Hippocampal formation (tissue), 2 donors: ENCODE data around the gene ZMIZ2.
"Not testable (repeated sequence)": the region's sequence is repeated elsewhere in the genome, so short reads cannot be mapped to it uniquely, and the experiment has no call there.

ENCODE experiments used
- DNase-seq, 2 donors: peaks; one replicate each; lab custom pipeline; 2025; lab: John Stamatoyannopoulos, UW

Gene ZMIZ2

DNA sequence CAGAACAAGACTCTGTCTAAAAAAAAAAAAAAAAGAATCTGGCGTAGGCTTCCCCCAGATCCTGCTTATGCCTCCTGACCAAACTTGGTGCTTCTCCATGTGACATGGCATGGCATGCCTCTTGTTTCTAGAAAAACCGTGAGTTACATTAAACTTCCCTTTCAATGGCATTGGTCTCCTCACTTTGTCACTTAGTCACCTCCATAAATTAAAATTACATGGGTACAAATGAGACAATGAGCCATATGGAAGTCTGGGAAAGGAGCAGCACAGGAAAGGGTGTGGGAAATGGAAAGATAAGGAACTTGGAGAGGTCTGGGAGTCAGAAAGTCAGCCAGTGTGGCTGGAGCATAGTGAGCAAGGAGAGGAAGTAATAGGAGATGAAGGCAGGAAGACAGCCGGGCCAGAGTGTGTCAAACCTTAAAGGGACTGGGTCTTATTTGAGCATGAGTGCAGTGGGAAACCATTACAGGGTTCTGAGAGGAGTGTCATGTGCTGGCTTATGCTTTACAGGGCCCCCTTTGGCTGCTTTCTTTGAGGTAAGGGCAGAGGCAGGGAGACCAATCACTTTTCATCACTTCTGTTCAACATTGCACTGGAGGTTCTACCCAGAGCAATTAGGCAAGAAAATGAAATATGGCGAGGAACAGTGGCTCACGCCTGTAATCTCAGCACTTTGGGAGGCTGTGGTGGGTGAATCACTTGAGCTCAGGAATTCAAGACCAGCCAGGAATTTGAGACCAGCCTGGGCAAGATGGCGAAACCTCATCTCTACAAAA, 21.3 kb upstream of the ZMIZ2 start:
- no peak for DNase-seq

DNA sequence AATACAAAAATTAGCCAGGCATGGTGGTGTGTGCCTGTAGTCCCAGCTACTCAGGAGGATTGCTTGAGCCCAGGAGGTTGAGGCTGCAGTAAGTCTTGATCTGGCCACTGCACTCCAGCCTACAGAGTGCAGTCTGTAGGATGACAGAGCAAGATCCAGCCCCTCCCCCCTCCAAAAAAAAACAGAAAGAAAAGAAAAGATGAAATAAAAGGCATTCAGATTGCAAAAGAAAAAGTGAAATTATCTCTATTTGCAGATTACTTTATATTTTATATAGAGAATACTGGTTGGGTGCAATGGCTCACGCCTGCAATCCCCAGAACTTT, 20.7 kb upstream of the ZMIZ2 start:
- no peak for DNase-seq

DNA sequence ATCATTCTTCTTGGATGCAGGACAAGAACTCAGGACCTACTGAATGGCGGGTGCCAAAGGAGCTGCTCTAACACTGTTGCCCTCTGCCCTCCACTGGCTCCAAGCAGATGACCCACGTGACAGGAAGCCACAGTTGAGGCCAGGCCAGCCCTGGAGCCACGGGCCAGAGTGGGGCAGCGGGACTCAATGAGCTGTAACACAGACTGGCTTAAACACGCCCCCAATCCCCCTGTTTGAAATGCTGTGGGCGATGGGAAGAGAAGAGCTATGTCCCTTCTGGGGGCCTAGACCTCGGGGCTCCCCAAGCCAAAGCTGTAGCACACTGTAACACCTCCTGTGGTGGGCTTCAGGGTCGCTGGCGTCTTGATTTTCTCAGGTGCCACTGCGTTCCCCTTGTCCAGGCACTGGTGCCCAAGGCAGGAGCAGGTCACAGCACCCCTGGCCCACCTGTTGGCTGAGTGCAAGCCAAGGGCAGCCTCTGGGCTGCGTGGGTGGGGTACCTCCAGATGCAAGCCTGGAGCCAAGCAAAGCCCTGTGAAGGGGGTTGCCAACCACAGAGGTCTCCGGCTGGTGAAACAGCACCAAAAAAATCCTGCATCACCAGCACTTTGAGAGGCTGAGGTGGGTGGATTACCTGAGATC, 18.6 kb upstream of the ZMIZ2 start:
- no peak for DNase-seq

DNA sequence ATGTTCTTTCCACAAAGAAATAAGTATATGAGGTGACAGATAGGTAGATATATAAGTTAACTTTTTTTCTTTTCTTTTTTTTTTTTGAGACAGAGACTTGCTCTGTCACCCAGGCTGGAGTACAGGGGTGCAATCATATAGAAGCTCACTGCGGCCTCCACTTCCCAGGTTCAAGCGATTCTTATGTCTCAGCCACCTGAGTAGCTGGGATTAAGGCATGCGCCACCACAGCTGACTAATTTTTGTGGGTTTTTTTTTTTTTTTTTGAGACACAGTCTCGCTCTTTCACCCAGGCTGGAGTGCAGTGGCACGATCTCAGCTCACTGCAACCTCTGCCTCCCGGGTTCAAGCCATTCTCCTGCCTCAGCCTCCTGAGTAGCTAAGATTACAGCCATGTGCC, 15.7 kb upstream of the ZMIZ2 start:
- not testable (repeated sequence) for DNase-seq

DNA sequence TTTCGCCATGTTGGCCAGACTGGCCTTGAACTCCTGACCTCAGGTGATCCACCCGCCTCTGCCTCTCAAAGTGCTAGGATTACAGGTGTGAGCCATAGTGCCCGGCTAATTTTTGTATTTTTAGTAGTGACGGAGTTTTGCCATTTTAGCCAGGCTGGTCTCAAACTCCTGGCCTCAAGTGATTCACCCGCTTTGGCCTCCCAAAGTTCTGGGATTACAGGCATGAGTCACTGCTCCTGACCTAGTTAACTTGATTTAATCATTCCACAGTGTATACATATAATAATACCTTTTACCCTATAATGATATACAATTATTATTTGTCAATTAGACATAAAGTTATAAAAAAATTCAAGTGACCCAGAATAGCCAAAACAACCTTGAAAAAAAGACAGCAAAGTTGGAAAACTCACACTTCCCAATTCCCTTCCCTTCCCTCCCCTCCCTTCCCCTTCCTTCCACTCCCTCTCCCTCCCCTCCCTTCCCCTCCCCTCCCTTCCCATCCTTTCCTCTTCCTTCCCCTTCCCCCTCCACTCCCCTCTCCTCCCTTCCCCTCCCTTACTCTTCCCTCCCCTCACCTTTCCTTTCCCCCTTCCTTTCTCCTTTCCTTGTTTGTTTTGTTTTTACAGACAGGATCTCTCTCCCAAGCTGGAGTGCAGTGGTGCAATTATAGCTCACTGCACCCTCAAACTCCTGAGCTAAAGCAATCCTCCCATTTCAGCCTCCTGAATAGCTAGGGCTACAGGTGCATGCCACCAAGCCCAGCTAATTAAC, 14.8 kb upstream of the ZMIZ2 start:
- no peak for DNase-seq

DNA sequence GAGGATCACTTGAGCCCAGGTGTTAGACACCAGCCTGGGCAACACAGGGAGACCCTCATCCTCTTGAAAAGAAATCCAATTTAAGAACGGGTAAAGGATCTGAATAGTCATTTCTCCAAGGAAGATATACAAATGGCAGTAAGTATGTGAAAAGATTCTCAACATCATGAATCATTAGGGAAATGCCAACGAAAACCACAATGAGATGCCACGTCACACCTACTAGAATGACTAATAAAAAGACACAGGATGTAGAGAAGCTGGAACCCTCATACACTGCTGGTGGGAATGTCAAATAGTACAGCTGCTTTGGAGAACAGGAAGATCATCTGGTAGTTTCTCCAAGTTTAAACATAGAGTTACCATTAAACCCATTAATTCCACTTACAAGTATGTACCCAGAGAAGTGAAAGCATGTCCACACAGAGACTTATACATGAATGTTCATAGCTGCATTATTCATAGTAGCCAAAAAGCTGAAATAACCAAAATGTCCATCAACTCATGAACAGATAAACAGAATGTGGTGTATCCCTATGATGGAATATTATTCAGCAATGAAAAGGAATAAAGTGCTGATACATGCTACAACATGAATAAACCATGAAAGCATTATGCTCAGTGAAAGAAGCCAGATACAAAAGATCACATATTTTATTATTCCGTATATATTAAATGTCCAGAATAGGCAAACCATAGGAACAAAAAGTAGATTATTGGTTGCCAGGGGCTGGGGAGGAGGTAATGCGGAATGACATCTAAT, 13.1 kb upstream of the ZMIZ2 start:
- no peak for DNase-seq

DNA sequence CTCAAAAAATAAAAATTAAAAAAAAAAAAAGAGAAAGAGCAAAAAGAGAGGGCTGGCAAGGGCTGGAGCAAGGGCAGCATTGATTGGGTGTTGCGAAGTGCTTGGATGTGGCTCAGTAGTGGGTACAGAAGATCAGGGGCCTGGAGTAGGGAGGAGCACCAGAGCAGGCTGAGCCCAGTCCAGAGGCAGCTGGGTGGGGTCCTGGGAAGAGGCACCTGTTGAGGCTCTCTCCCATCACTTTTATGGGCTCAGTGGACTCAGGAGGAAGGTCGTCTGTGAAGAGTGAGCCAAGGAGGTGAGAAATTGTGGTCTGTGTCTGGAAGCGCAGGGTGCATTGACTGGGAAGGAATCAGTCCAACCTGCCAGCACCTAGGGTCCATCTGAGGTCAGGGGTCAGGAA, 11.8 kb upstream of the ZMIZ2 start:
- DNase-seq = no peak

DNA sequence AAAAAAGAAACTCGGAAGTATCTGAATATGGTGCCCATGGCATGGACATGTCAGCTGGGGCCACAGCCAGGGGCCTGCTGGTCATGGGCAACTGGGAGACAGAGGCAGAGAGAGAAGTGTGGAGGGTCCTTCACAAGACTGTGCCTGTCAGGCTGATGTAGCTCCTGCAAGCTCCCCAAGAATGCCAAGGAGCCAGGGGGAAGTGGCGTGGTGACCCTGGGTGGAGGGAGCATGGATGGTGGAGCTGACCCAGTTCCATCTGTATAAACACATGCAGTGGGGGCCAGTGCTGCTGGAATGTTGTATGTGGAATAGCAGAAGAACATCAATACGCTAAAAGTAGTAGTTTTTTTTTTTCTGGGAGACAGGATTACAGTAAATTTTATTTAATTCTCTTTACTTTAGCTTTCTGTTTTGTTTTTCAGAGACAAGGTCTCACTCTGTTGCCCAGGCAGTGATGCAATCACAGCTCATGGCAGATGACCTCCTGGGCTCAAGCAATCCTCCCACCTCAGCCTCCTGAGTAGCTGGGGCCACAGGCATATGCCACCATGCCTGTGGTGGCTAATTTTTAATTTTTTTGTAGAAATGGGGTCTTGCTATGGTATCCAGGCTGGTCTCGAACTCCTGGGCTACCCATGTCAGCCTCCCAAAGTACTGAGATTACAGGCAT, 10.5 kb upstream of the ZMIZ2 start:
- no peak for DNase-seq

DNA sequence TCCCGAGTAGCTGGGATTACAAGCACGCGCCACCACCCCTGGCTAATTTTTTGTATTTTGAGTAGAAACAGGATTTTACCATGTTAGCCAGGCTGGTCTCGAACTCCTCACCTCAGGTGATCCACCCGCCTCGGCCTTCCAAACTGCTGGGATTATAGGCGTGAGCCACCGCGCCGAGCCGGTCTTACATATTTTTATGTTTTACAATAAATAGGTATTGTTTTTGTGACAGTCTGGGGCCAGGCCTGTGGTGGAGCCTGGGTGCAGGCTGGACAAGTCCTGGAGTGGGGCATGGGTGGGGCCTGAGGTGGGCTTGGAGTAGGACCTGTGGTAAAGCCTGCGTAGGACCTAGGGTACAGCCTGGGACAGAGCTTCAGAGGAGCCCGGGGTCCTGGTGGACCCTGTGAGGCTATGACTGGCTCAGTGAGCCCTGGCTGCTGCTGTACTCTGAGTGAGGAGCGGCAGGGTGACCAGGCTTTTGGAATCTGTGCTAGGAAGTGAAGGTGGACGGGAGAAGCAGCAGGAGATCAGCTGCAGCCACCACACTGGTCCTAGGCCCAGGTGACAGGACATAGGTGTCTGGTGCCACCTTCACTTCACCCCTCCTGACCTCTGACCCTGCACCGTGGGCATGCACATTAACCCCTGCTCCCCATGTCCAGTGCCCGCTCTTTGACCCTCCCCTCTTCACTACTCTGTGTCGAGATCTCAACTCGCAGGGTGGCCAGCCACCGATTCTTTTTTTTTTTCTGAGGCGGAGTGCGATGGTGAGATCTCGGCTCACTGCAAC, 9.6 kb upstream of the ZMIZ2 start:
- no peak for DNase-seq

DNA sequence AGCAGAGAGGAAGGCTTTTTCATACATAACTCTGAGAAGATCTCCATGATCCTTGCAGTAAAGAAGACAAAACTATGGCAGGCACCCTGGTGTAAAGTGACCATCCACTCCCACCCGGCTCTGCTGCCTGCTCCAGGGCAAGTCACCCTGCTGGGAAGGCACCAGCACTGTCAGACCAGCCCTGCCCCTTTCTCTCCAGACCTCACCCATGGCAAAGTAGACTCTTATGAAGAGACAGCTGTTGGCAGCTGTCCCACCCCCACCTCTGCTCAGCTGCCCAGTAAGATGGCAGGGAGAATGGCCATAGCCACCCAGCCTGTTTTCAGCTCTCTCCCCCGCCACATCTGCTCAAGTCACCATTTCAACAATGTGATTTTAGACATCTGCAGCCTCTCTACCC, 8.6 kb upstream of the ZMIZ2 start:
- DNase-seq = no peak

DNA sequence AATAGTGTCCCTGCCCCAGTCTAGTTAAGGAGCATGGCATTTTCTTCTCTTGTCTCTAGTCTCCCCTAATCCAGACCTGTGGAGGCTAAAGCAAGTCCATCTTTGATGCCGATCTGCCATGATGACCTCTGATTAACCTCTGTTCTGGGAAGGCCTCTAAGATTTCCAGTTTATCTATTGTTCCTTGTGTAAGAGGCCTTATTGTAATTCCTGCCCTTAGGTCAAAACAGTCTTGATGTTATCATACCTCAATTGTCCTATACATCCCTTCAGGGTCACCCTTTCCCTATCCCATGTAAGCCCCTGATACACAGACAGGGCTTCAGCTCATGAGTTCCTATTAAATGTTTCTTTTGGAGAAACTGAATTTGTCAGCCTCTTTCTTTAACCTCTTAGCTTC, 4.9 kb upstream of the ZMIZ2 start:
- DNase-seq = no peak

DNA sequence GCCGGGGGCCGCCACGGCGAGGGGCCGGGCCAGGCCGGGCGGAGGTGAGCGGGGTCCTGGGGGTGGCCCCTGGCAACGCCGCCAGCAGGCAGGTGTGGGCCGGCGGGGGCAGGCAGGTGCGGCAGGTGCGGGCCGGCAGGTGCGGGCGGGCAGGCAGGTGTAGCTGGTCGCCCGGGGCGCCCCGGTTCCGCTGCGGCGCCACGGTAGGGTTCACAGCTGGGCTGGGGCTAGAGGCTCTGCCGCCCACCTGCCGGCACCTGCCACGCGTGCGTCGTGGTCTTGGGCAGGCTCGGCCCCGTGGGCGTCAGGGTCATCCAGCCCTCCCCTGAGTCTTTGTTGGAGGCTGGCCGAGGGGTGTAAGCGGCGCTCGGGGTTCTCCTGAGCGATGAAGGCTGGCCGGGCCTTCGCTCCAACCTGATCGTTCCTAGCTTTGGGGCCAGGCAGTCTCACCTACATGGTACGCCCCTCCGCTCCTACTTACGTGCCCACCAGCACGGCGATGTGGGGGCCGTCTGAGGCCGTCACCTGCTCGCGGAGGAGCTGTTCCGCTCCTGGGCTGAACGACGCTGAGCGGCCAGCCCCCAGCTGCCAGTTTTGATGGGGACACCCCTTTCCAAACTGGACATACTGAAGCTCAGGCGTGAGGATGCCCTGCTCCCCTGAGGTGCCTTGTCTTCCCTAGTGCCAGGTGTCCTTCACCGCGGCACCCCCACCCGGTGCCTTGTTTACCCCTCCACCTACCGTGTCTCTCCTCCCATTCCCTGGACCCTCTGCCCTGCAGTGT, 493 bp downstream of the ZMIZ2 start:
- no peak for DNase-seq

DNA sequence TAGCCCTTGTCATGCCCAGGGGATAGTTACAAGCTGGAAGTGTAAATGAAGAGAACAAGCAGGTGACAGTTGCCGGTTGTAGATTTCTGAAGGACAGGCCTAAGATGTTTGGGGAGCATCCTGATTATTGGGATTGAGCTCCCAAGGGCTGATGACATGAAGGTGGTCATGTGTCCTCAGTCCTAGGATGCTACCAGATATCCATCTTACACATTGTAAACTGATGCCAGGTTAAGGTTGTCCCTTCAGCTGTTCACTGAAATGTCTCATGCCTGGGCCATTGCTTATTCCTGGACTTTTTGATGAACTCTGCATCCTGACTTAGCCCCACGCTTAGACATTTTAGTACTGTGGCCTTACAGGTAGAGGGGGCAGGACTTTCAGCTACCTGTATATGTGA, 1.3 kb downstream of the ZMIZ2 start:
- no peak for DNase-seq

DNA sequence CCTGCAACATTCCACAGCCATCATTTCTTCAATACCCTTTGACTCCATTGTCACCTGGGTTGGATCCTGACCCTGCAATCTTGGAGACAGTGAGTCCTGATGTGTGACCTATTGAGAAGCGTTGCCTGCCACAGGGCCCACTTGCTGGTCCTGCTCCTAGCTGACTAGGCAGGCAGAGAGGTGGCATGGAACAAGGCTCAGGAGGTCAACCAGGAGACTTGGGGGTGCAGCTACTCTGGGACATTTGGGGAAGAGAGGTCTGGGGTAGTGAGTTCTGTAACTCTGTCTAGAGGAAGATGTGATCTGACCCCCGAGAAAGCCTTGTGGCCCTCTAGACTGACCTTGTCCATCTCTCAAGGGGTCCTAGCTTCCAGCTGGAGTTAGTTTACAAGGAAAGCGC, 1.8 kb downstream of the ZMIZ2 start:
- DNase-seq = no peak

DNA sequence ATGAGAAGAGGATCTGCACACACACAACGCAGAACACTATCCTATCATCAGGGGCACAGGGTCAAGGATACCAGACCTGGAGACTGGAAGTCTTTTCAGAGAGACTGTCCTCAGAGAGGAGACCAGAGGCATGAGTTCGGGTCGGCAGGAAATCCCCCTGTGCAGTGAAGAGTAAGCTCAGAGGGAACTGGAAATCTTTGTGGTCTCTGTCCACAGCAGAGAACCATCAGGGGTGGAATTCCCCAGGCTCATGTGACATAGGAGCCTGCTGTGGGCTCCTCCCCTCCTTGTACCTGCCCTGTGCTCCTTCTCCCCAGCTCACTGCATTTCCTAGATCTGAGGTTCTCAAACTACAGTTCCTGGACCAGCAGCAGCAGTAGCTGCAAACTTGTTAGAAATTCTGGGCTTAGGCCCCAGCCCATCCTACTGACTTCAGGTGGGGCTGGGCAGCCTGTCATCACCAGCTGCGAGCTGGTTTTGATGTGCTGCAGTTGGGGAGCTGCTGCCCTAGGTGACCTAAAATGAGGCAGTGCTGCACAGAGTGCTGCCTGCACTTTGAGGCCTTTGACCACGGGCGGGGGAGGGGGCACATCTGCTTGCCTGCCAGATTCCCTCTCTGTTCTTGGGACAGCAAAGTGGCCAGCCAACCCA, 2.4 kb downstream of the ZMIZ2 start:
- no peak for DNase-seq

DNA sequence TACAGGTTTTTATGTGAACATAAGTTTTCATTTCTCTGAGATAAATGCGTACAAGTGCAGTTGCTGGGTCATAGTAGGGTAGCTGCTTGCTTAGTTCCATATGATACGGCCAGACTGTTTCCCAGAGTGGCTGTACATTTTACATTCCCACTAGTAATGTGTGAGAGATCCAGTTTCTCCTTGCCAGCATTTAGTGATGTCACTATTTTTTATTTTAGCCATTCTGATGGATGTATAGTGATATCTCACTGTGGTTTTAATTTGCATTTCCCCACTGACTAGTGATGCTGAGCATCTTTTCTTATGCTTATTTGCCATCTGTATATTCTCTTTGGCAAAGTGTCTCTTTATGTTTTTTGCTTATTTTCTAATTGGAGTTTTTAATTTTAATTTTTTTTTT, 4.2 kb downstream of the ZMIZ2 start:
- DNase-seq = no peak

DNA sequence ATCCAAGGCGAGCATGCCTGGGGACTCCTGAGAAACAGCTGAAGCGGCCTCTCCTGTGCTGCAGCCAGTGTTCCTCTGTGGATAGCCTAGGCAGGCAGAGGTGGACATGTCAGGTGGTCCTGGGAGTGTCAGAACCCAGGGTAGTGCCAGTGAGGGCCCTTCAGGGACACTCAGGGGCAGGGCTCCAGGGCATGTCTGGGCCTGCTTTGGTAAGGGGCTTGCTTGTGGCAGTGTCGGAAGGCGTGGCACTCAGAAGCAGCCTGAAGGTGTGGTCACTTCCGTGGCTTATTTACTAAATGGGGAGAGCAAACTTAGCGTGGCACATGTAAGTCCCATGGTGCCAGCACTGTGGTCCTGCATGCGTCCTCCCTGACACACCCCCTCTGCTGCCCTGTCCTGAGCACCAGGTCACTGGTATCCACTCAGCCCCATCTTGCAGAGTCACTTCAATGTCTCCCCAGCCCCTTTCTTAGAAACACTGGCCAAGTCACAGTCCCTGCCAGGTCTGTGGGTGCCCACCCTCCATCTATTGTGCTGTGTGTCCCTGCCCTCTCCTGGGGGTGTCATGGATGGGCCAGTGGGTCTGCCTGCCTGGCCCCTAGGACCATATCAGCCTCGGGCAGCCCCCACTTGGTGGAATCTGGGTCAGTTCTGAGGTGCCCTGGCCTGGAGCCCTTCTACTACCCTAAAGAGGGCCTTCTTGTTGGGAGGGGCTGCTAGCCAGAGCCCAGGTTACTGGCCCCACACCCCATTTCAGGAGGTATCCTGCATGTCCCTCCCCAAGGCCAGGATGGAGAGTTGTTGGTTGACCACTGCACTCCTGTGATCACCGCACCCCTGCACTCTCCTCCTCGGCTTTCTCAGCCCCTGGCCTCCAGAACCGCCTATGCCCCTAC, 6.4 kb downstream of the ZMIZ2 start:
- no peak for DNase-seq

DNA sequence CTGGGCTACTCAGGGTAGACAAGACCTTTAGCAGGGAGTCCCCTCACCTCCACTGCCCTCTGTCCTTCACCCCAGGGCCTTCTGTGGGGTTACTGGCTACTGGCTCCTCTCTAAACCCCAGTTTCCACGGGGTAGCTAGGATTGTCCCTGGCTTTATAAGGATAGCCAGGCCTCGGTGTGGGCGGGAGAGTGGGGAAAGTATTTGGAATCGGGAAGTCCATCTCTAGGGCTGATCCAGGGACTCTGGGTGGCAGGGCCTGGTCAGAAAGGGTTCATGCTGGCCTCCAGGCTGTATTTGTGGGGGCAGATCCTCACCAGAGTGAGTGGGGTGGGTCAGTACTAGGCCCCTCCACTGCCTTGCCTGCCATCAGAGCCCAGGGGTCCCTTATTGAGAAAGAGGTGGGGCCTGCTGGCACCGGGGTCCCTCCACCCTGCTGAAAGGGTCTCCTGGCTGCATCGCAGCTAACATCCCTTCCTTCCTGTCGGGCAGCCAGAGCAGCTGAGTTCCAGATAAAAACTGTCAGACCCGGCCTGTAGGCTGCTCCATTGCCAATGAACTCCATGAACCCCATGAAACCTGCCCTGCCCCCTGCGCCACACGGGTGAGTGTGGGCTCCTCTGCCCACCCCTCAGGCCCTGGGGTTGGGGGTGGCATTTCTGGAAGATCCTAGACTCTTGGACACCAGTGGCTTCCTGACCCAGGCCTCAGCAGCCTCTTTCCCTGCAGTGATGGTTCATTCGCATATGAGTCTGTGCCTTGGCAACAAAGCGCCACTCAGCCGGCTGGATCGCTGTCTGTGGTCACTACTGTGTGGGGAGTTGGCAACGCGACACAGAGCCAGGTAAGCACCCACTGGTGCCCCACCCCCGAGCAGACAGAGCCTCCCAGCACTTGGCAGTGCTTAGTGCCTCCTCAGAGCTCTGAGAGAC, 7.3 kb downstream of the ZMIZ2 start:
- no peak for DNase-seq
